Aortic smooth muscle cell (primary cell): ENCODE measurements around the gene EPGN. TPM values are rescaled to one million over a fixed set of nuclear protein-coding genes. Genes with fewer than 3 reads are reported as not detected.

Source experiments
- total RNA-seq: library from RNA; depleted of rRNA; stranded (reverse); fragments of >200 nt; gene quantifications from 2 replicates; pipeline ENCODE4 v1.2.3, GENCODE V29; 2014

EPGN gene
- 5.0 and 7.7 TPM in 2 replicates for total RNA-seq

GRCh38 chr4:74308215-74308614 lies at the start of gene EPGN:
EPGN (plus strand) TSS chr4:74308470; CDS start chr4:74308534, 64 bp downstream.

GRCh38 chr4:74364652-74365491 lies 56.6 kb downstream of the EPGN start, which contains the start of gene EREG:
EREG (plus strand) TSS chr4:74365145; CDS start chr4:74365309, 164 bp downstream.

Other genes with a start within 250 kb of the EPGN start
- gene CXCL2, start 209.3 kb upstream of the EPGN start, total RNA-seq: 0.26 and 0.62 TPM in 2 replicates
- 11.9 and 12.4 TPM in 2 replicates for gene MTHFD2L, start 150.4 kb upstream of the EPGN start, total RNA-seq
- gene EREG, start 56.7 kb downstream of the EPGN start, total RNA-seq: under 0.01 and 0.13 TPM in 2 replicates
- not detected in 2 replicates for gene AREG, start 136.7 kb downstream of the EPGN start, total RNA-seq